ENCODE data around the gene IFITM5.
"Not testable (repeated sequence)": the region's sequence is repeated elsewhere in the genome, so short reads cannot be mapped to it uniquely, and the experiment has no call there.

IFITM5 gene

GRCh38 chr11:332651-333480 lies 33.5 kb upstream of the IFITM5 start:
- no peak for TF ChIP-seq POLR2A (IDR thresholded peaks at IDR 0.05; ENCODE audit: extremely low read depth, insufficient read length)
- TF ChIP-seq CTCF (IDR thresholded peaks at IDR 0.05; ENCODE audit: low read depth, low read length), result no peak
- DNase-seq (ENCODE audit: low read depth), result no peak
- no peak overlapping the region for H3K4me3 ChIP-seq (ENCODE audit: low read depth, low read length)

- H3K4me3 ChIP-seq (ENCODE audit: low read depth, low read length), result no peak overlapping the region
- no peak for TF ChIP-seq POLR2A (IDR thresholded peaks at IDR 0.05; ENCODE audit: extremely low read depth, insufficient read length)
- no peak for TF ChIP-seq MAX (IDR thresholded peaks at IDR 0.05; ENCODE audit: low read depth, low read length)
- TF ChIP-seq CTCF (IDR thresholded peaks at IDR 0.05; ENCODE audit: low read depth, low read length), result no peak
- TF ChIP-seq MYC (IDR thresholded peaks at IDR 0.05; ENCODE audit: low read depth, low read length), result no peak
- DNase-seq (ENCODE audit: low read depth), result no peak
Measured at GRCh38 chr11:331358-332060, 32.2 kb upstream of the IFITM5 start.

GRCh38 chr11:330694-331357 lies 31.5 kb upstream of the IFITM5 start:
- H3K4me3 ChIP-seq (ENCODE audit: low read depth, low read length), result no peak overlapping the region

GRCh38 chr11:330307-330693 lies 31.0 kb upstream of the IFITM5 start:
- no peak overlapping the region for H3K4me3 ChIP-seq (ENCODE audit: low read depth, low read length)
- TF ChIP-seq POLR2A (IDR thresholded peaks at IDR 0.05; ENCODE audit: extremely low read depth, insufficient read length) (no peak), CTCF (IDR thresholded peaks at IDR 0.05; ENCODE audit: low read depth, low read length) (no peak), MAX (IDR thresholded peaks at IDR 0.05; ENCODE audit: low read depth, low read length) (no peak), MYC (IDR thresholded peaks at IDR 0.05; ENCODE audit: low read depth, low read length) (no peak)
- DNase-seq (ENCODE audit: low read depth), result no peak

More at GRCh38 chr11:330694-331357, 31.5 kb upstream of the IFITM5 start:
- peak; percentile 55 for DNase-seq (ENCODE audit: low read depth)
- TF ChIP-seq POLR2A (IDR thresholded peaks at IDR 0.05; ENCODE audit: extremely low read depth, insufficient read length), result no peak
- no peak for TF ChIP-seq MYC (IDR thresholded peaks at IDR 0.05; ENCODE audit: low read depth, low read length)
- TF ChIP-seq CTCF (IDR thresholded peaks at IDR 0.05; ENCODE audit: low read depth, low read length), result no peak
- TF ChIP-seq MAX (IDR thresholded peaks at IDR 0.05; ENCODE audit: low read depth, low read length), result no peak

GRCh38 chr11:329886-330253 lies 30.5 kb upstream of the IFITM5 start:
- TF ChIP-seq CTCF (IDR thresholded peaks at IDR 0.05; ENCODE audit: low read depth, low read length), result no peak
- no peak for TF ChIP-seq MYC (IDR thresholded peaks at IDR 0.05; ENCODE audit: low read depth, low read length)
- TF ChIP-seq MAX (IDR thresholded peaks at IDR 0.05; ENCODE audit: low read depth, low read length), result no peak
- TF ChIP-seq POLR2A (IDR thresholded peaks at IDR 0.05; ENCODE audit: extremely low read depth, insufficient read length), result no peak
- no peak overlapping the region for H3K4me3 ChIP-seq (ENCODE audit: low read depth, low read length)
- no peak for DNase-seq (ENCODE audit: low read depth)

GRCh38 chr11:328516-329100 lies 29.3 kb upstream of the IFITM5 start:
- not testable (repeated sequence) for DNase-seq (ENCODE audit: low read depth); H3K4me3 ChIP-seq (ENCODE audit: low read depth, low read length)
